Measurements from ENCODE around the gene ZNF598.

- TF ChIP-seq EZH2 (IDR thresholded peaks at IDR 0.05; ENCODE audit: borderline replicate concordance, low read depth, low read length, severe bottlenecking) = no peak
- TF ChIP-seq CTCF (IDR thresholded peaks at IDR 0.05; ENCODE audit: borderline replicate concordance, extremely low read depth, low read length, poor library complexity, severe bottlenecking) = no peak
These were observed 20.2 kb downstream of the ZNF598 start, which contains the start of gene SYNGR3 for GRCh38 chr16:1989209-1990100.

All from DND-41 (cell line).